Skin of body (tissue), 2 donors: Measurements from ENCODE around the gene RHOD. TPM values are rescaled to one million over a fixed set of nuclear protein-coding genes. Genes with fewer than 3 reads are reported as not detected.

Experiments used
- DNase-seq: peaks from one replicate; lab custom pipeline; 2025; lab: John Stamatoyannopoulos, UW
- total RNA-seq: library from RNA; depleted of rRNA; stranded (reverse); fragments of >200 nt; gene quantifications from one replicate; pipeline ENCODE4 v1.2.3, GENCODE V29; 2014

RHOD gene
- total RNA-seq, 1 donor from 2014 or later, result 11.7 TPM

DNA sequence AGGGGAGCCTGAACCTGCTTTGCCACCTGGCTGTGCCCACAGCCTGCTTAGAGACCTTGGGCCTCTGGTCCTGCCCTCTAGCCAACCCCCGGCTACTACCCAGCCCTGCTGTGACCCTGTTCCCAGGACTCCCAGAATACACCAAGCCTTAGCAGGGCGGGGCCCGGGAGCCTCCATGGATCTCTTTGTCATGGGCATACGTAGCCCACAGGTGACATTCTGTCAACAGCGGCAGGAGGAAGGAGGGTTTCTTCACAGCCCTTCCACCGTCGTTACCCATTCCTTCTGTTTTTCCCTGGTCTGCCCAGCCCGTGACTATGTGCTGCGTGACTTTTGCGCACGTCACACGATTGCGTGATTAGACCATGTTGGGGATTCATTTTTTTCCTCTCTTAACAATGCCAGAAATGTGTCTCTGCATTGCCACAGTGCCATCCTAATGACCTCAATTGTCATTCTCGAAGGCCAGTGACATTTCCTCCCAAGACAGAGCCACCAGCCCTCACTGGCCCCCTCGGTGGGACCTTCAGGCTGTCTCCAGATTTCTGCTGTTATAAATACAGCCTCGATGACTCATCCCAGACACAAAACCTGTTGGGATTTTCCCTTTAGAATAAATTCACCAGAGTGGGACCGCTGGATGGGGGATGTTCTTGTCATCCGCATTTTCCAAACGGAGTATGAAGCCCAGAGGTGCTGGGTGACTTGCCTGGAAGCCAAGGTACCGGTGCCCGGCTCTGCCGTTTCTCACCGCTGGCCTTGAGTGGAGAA lies 24.7 kb upstream of the RHOD start:
- DNase-seq, result no peak

DNA sequence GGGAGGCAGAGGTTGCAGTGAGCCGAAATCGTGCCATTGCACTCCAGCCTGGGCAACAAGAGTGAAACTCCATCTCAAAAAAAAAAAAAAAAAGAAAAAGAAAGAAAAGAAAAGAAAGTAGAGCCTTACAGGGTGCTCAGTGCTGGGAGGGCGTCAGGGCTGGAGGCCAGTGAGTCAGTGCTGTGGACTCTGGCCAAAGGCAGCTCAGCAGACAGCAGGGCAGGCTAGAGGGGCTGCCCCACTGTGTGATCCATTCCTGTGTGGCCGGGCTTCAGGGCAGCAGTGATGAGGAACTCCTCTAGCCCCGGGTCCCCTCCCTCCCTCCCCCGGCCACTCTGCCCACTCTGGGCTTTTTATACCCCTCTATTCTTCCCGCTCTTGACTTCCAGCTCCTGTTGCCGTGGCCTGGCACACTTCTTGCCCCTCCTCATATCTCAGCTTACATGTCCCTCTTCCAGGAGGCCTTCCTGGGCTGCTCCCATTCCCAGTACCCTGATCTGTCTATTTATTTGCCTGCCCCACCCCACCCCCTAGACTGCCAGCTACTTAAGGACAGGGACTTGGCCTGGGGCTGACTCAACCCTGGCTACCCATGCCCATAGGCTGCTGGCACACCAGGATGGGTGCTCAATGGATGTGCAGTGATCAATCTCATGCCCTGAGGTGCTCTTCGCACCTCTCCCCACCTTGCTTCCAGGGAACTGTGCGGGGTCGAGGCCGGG lies 23.7 kb upstream of the RHOD start:
- no peak for DNase-seq

DNA sequence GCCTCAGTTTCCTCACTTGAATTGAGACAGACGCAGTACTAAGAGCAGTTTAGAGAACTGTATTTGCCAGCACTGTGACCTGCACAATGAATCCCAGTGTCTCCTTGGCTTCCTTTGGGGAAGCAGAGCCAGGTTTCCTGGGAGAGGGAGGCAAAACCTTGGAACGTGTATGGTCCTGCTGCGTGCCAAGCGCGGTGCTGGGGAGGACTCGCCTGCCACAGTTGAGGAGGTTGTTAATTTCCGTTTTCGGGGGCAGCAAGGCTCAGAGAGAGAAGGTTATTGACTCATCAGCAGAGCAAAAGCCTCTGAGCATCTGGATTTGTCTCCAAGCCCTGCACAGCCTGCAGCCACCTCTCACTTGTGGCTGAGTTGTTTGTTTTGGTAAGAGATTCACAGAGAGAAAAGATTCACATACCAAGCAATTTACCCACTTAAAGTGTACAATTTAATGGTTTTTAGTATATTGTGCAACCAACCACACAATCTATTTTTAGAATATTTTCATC lies 22.9 kb upstream of the RHOD start:
- DNase-seq, result no peak

DNA sequence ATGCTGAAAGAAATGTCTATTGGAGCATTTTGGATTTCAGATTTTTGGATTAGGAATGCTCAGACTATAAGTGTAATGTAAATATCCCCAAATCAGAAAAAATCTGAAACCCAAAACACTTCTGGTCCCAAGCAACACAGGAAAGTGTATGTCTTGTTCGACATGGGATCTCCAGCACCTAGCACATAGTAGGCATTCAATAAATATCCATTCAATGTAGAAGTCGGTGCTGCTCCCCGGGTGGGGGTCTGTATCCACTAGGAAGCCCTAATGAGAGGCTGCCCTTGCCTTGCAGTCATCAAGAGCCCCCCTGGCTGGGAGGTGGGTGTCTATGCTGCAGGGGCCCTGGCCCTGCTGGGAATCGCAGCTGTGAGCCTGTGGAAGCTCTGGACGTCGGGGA lies 22.3 kb upstream of the RHOD start:
- no peak for DNase-seq

DNA sequence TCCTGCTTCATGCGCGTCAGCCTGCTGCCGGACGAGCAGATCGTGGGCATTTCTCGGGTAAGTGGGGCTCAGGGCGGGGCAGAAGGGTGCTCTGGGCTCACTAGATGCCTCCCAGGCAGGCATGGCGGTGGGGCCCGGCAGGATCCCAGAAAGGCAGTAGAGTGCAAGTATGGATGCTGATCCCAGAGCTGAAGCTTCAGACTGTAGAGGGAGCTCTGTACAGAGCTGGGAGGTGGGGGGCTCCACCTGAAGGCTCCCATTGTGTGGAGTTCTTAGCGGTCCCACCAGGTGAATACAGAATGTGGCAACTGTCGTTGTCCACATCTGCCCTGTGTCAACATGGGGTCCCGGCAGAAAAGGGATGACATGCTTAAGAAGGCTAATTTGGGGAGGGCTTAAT lies 16.5 kb upstream of the RHOD start:
- DNase-seq, result no peak

DNA sequence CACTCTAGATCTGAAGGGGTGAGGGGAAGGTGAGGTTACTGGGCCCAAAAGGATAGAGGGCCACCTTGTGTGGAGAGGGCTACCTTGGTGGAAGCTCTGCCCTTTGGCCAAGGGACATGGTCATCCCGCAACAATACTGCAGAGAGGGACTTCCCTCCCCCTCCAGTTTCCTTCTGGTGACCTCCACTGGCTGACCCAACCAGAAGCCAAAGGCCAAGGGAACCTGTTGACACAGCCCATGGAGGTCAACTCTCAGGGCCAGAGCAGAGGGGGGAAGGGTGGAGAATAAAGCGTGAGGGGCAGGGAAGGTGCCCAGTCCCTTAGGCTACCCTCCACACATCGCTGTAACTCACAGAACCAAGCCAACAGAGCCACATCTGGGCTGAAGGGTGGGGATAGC lies 15.0 kb upstream of the RHOD start:
- DNase-seq, result no peak

DNA sequence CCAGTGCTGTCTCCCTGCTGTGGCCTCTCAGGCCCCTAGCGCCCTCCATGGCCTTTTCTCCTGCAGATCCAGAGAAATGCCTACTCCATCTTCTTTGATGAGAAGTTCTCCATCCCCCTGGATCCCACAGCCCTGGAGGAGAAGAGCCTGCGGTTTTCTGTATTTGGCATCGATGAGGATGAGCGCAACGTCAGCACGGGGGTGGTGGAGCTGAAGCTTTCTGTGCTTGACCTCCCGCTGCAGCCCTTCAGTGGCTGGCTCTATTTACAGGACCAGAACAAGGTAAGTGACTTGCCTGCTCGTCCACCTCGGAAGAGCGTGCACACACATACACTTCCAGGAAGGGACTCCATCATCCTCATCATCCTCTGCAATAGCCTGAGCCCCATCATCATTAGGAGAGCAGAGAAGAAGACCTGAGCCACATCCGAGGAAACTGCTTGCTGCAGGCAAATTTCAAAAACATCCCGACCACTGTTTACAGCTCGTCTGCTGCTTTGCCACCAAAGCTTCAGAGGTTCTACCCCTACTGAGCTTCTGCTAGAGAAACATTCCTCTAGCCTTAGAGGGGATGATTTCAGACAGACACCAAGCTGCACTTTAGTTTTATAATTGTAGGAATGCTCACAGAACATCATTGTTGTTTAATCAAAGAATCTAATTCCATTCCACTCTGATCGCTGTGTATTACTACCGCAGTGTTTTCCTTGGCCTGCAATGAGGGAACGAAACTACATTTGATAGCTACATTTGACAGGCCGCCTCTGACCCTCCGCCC lies 12.9 kb upstream of the RHOD start:
- no peak for DNase-seq

DNA sequence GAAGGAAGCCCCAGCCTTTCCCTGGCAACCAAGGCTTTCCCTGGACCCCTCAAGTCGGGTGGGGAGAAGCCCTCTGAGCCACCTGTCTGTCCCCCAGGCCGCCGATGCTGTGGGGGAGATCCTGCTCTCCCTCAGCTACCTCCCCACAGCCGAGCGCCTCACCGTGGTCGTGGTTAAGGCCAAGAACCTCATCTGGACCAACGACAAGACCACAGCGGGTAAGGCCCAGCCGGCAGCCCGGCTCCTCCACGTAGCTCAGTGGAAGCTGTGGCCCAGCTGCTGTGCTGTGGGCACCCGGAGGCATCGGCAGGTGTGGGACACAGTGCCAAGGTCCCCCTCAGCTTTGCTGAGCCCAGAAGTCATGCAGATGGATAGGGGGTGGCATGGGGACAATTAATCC lies 12.2 kb upstream of the RHOD start:
- no peak for DNase-seq

DNA sequence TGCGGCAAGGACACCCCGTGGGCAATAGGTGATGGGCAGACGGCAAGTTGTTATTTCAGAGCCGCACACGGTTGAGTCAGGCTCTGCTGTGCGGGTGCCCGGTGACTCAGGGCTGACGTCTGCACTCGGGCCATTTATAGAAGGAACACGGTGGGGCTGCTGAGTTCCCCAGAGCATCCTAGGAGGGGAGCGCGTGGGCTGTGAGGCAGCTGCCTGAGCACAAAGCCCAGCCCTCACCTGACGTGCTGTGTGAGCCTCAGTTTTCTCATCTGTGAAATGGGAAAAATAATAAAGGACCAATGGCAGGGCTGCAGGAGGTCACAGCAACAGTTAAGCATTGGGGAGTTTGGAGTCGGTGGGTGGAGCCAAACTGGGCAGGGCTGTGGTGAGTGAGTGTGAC lies 11.3 kb upstream of the RHOD start:
- no peak for DNase-seq

DNA sequence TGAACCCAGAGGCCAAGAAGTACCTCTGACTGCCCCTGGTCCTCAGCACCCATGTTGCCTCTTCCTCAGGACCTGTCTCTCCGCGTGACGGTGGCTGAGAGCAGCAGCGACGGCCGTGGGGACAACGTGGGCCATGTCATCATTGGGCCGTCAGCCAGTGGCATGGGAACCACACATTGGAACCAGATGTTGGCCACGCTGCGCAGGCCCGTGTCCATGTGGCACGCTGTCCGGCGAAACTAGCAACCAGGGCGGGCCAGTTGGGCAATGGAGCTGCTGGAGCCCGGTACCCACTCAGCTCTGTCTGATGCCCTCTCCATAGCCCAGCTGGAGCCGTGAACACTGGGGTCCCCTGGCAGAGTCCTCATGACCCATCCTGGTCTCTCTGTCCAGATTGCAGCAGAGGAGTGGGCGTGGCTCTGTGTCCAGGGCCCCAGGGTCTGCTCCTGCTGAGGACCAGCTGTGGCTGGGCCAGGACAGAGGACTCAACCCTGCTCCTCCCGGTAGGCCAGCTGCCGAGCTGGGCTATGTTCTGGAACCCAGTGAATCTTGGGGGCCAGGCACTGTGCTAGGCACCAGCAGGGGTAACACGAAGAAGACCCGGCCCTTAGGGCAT lies 8.0 kb upstream of the RHOD start:
- no peak for DNase-seq

DNA sequence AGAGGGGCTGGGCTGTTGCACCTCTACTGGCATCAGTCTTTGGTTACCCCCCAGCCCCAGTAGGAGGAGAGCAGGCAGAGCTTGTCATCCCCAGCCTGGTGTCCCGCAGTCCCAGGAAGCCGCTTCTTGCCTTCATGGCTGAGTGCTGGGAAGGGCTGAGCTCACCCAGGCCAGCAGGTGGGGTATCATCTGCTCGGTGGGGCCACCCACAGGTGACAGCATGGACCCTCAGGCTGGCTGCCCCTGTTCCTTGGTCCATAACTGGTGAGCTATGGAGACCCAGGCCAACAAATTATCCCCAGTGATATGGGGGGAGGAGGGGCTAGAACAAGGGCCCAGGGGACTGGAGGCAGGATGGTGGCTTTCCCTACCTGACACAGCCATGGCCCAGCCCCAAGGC lies 6.5 kb upstream of the RHOD start:
- DNase-seq, result no peak

DNA sequence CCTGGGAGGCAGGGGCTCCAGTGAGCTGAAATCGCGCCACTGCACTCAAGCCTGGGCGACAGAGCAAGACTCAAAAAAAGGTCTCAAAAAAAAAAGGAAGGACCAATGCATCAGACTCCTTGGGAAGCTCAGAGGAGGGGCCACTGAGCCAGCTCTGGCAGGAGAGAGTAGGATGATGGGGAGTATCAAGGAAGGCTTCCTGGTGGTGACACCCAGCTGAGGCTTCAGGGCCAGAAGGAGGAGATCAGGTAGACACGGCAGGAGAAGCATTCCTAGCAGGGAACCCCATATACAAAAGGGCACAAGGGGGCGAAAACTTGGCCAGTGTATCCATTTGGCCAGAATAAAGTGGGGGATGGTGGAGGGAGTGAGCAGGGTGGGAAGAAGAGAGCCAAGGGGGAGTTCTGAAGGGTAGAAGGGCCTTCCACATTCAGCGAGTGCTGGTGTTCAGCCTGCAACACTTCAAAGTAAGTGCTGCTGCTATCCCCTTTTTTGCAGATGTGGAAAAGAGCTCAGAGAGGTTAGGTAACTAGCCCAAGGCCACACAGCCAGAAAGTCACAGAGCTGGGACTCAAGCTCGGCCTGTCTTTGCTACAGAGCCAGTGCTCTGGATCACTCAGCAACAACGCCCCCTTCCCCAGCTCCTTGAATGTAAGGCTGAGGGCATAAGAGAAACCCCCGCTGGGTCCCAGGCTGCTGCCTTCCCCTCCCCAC lies 5.3 kb upstream of the RHOD start:
- DNase-seq, result no peak

DNA sequence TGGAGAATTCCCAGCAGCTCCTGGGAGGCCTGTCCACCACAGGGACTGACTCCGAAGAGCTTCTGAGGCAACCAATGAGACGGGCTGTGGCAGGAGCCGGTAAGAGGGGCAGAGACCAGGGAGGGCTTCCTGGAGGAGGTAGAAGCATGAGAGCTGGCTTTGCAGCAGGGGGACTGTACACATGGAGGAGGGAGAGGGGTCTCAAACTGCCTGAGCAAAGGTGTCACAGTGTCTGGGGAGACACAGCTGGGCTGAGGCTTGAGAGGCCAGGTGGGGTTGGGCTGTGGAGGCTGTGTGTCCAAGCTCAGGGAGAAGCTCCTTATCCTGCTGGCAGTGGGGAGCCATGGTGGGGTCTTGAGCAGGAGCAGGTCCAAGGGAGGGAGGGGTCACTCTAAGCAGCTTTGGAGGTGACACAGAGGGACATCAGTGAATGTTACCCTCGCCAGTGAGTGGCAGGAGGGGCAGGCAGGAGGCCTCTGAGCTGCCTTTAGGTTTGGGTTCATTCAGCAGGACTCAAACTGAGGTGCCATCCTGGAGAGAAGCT lies 4.6 kb upstream of the RHOD start:
- no peak for DNase-seq

DNA sequence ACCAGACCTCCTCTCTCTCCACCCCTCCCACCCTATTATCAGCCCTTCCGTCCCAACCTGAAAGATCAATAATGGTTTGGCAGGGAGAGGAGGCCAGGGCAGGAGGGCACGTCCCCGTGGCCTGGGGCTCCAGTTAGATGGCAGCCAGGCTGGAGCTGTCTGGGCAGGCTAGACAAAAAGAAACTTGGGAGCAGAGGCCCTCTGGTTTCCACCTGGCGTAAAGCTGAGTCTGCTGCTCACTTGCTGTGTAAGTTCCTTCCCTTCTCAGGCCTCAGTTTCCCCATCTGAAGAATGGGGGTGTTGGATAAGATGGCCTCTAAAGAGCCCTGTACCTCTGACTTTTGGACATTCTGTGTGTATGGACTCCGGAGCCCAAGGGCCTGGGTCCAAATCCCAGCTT lies 3.8 kb upstream of the RHOD start:
- DNase-seq, result no peak

DNA sequence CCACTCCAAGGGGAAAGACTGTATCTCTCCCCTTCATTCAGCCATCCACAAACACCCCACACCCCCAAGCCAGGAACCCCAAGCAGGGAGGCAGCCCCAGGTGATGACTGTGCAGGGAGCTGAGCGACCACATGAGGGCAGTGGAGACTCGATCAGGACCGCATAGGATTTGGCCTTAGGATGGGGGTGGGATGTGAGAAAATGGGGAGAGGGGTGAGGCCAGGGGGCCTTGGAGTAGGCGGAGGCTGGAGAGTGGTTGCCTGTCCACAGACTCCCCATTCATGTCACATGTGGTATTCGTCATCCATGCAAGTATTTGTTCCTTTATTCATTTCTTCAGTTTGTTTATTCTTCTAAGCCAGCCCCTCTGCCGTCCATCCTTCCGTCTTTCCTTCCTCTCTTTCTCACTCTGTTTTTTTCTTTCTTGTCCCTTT lies 2.7 kb upstream of the RHOD start:
- DNase-seq, result peak; percentile 3

DNA sequence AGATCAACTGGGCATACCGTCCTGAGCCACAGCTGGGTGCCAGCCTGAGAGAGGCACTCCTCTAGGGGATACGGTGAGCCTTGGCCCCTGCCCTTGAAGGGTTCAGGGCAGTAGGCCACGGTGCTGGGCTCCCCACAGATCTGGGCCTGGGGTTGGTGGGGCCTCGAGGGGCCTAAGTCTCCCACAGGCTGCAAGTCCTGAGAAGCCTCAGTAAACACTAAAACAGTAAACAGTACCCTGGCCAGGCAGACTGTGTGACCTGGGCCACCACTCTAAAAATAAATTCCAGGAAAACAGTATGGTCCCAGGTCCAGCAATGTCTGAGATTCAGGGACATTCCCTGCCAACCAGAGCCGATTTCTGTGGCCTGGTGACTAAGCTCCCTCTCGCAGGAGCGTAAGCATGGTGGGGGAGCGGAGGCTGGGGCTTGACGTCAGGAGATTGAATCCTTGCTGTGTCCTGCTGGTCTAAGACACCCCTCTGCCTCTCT lies 2.3 kb upstream of the RHOD start:
- DNase-seq, result no peak

DNA sequence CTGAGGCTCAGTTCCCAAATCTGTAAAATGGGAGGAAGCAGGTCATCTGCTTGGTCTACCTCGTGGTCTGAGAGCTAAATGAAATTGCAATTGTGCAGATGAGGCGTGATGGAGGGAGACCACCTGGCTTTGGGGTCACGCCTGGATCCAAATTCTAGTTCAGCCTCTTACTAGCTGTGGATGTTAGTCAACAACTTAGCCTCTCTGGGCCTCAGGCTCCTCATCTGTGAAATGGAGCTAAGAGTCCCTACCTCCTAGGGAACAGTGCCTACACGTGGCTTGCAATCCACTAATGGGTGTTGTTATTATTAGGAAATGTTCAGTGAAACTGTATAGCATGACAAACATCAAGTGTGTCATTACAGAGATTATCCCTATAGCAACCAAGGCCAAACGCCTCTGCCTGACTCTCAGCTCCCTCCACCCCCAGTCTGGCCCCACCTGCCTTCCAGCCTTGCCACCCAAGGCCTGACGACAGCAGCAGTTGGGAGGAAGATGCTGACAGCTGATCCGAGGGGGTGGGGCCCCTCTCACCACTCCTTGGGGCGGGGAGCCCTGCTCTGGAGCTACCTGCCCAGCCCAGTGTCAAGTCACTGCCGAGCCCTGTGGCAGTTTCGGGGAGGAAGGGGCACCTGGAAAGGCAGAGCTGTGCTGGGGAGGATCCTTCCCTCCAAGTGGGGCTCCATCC lies 1.7 kb upstream of the RHOD start:
- peak; percentile 4 for DNase-seq

DNA sequence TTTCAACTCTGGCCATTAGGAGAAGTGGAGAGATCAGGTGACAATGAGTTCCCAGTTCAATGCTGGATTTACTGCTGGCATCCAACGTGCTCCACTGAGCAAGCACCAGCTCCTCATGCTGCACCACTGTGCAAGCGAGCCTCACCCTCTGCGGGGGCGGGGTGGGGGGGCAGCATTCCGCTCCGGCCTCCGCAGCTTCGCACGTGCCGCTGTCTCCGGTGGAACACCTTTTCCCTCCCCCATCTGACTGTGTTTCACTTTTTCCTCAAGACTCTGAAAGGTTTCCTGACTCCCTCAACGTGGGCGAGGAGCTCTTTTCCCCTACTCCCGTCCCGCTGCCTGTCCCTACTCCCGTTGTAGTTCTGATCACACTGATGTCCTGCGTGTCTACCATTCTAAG lies 835 bp upstream of the RHOD start:
- DNase-seq, result no peak

DNA sequence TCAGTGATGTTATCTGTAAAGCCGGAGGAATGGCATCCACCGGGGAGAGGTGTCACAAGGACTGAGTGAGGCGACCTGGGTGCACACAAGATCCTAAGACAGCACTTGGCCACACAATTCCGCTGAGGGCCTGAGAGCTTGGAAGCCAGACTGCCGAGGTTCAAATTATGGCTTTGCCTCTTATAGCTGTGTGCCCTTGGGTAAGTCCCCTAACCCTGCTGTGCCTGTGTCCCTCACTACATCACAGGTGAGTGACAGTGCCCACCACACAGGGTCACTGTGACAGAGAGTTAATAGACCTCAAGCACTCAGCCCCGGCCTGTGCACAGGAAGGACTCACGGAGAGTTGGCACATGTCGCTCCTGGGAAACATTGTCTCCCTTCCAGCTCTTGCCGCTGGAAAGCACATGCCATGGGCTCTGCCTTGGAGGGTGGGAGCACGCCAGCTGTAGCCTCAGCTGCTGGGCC lies 592 bp downstream of the RHOD start:
- peak; percentile 19 for DNase-seq

DNA sequence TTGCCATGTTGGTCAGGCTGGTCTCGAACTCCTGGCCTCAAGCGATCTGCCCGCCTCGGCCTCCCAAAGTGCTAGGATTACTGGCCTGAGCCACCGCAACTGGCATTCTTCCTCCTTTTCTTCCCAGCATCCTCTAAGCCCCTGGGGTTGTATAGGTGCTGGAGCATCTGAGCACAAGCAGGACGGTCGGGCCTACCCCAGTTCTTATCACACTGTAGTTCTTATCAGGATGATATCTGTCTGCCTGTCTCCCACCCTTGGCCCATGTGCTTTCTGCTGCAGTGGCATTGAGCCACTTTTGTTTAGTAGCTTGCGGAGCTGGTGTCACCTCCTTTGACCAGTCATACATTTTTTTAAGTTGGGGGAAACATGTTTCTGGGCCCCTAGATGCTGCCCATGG lies 1.9 kb downstream of the RHOD start:
- DNase-seq, result no peak
